Tibial nerve (tissue), 4 donors: ENCODE data around the gene ATP7B.

Source experiments
- EP300 ChIP-seq, 2 donors: sonication (generic); formaldehyde crosslinking; IDR thresholded peaks; one replicate each; pipeline ENCODE4 v1.6.1; 2017; ENCODE audit warnings: antibody characterized with exemption in 2 of 2, mild to moderate bottlenecking in 1 of 2
- POLR2A ChIP-seq, 2 donors: fragments of 450-650 bp; IDR thresholded peaks; one replicate each; pipeline ENCODE4 v1.6.1; 2017; ENCODE audit warnings: antibody characterized with exemption in 2 of 2, mild to moderate bottlenecking in 2 of 2, moderate library complexity in 2 of 2
- TF ChIP-seq, protein P1 (sequence below), 5 experiments: fragments of 200-600 bp in 3 of 5; fragments of 450-650 bp in 2 of 5; sonication (generic) in 3 of 5; IDR thresholded peaks; one replicate each; pipeline ENCODE4 v1.5.1; 2016 to 2019; ENCODE audit warnings: antibody characterized with exemption in 5 of 5, mild to moderate bottlenecking in 3 of 5, moderate library complexity in 2 of 5

GRCh38 chr13:52033039-52033438, 21.8 kb upstream of the ATP7B start:
- TF ChIP-seq, protein P1, sequence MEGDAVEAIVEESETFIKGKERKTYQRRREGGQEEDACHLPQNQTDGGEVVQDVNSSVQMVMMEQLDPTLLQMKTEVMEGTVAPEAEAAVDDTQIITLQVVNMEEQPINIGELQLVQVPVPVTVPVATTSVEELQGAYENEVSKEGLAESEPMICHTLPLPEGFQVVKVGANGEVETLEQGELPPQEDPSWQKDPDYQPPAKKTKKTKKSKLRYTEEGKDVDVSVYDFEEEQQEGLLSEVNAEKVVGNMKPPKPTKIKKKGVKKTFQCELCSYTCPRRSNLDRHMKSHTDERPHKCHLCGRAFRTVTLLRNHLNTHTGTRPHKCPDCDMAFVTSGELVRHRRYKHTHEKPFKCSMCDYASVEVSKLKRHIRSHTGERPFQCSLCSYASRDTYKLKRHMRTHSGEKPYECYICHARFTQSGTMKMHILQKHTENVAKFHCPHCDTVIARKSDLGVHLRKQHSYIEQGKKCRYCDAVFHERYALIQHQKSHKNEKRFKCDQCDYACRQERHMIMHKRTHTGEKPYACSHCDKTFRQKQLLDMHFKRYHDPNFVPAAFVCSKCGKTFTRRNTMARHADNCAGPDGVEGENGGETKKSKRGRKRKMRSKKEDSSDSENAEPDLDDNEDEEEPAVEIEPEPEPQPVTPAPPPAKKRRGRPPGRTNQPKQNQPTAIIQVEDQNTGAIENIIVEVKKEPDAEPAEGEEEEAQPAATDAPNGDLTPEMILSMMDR (IDR thresholded peaks at IDR 0.05) = no peak
- no peak for TF ChIP-seq POLR2A (IDR thresholded peaks at IDR 0.05)
- TF ChIP-seq EP300 (IDR thresholded peaks at IDR 0.05) = no peak
